GM18519 (cell line): Measurements from ENCODE around the gene TBC1D16.
"Not testable (repeated sequence)": the region's sequence is repeated elsewhere in the genome, so short reads cannot be mapped to it uniquely, and the experiment has no call there.

ENCODE experiments used
- ATAC-seq: cut with Tn5 transposase; IDR thresholded peaks from one replicate; pipeline ENCODE4 v1.9.1; 2021; ENCODE audit warnings: mild to moderate bottlenecking, moderate library complexity; ENCODE audit not compliant: unreplicated experiment, low FRiP score

Gene TBC1D16

GRCh38 chr17:79905832-79906231 is 129.8 kb downstream of the TBC1D16 start:
- no peak for ATAC-seq

GRCh38 chr17:79904865-79905264 is 130.8 kb downstream of the TBC1D16 start:
- ATAC-seq = no peak

GRCh38 chr17:79902146-79902791 is 133.4 kb downstream of the TBC1D16 start:
- ATAC-seq = no peak

GRCh38 chr17:79901131-79901530 is 134.5 kb downstream of the TBC1D16 start:
- no peak for ATAC-seq

GRCh38 chr17:79899584-79899983 is 136.1 kb downstream of the TBC1D16 start:
- no peak for ATAC-seq

GRCh38 chr17:79897243-79898063 is 138.2 kb downstream of the TBC1D16 start:
- ATAC-seq = no peak

- ATAC-seq = not testable (repeated sequence)
Observed at GRCh38 chr17:79893457-79893856, 142.2 kb downstream of the TBC1D16 start.

GRCh38 chr17:79892457-79893241 is 143.0 kb downstream of the TBC1D16 start:
- no peak for ATAC-seq

- no peak for ATAC-seq
Observed at GRCh38 chr17:79891113-79891730, 144.4 kb downstream of the TBC1D16 start.

GRCh38 chr17:79890706-79891105 is 145.0 kb downstream of the TBC1D16 start:
- no peak for ATAC-seq

- ATAC-seq = no peak
Observed at GRCh38 chr17:79888811-79889634, 146.6 kb downstream of the TBC1D16 start.

- ATAC-seq = no peak
Observed at GRCh38 chr17:79888009-79888540, 147.6 kb downstream of the TBC1D16 start.

- no peak for ATAC-seq
Observed at GRCh38 chr17:79887451-79887991, 148.2 kb downstream of the TBC1D16 start.

GRCh38 chr17:79883202-79883601 is 152.5 kb downstream of the TBC1D16 start:
- no peak for ATAC-seq
